Inflammatory macrophage treated with lipopolysaccharide for 4 hours (primary cell): ENCODE data around the gene CARD14.
"Not testable (repeated sequence)": the region's sequence is repeated elsewhere in the genome, so short reads cannot be mapped to it uniquely, and the experiment has no call there.

Experiments used
- DNase-seq: peaks from one replicate; pipeline ENCODE4 v3.0.0-alpha.2; 2020

Gene CARD14

GRCh38 chr17:80187090-80187489, 17.3 kb downstream of the CARD14 start:
- DNase-seq: no peak

DNA sequence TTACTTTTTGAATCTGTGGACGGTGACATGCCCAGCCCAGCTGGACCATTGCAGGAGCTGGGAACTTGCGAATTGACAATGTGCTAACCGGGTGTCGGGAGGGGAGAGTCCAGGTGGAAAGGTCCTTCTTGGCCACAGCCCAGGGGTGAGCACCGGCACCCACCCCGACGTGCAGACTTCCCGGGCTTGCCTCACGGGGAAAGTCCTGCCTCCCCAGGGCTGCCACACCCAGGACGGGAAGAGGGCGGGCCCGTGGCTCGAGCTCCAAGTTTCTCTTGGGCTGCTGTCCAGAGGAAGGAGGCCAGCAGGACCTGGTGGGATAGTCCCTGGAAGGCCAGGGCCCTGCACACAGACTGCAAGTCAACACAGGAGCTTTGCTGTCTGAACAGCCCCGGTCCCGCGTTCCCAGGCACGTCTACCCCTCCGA, 17.7 kb downstream of the CARD14 start:
- DNase-seq: no peak

DNA sequence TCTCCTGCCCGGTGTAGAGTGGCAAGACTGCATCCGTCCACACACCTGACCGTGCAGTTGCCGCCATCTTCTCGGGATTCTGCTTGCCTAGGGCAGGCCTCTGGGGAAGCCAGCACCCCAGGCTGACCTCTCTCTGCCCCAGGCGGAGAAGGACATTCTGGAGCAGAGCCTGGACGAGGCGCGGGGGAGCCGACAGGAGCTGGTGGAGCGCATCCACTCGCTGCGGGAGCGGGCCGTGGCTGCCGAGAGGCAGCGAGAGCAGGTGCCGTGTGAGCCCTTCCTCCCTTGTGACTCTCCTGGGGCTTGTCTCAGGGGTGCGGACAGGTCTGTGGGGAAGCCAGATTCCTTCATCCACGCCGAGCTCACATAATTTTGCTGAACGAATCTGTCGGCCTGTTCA, 19.8 kb downstream of the CARD14 start:
- no peak for DNase-seq

DNA sequence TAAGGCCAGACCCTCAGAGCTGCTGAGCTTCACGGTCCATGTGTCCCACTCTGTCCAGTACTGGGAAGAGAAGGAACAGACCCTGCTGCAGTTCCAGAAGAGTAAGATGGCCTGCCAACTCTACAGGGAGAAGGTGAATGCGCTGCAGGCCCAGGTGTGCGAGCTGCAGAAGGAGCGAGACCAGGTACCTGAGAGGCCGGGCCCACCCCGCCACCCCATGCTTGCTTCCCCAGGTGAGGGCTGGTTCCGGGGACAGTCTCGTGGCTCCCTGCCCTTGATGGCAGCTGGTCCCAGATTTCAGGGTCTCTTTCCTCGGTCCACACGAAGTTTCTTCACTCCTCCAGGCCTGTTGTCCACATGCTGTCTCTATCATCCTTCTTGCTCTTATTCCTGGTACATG, 20.9 kb downstream of the CARD14 start:
- no peak for DNase-seq

GRCh38 chr17:80191192-80191591, 21.4 kb downstream of the CARD14 start:
- no peak for DNase-seq

- DNase-seq: no peak
Observed at GRCh38 chr17:80191865-80192661, 22.2 kb downstream of the CARD14 start.

GRCh38 chr17:80195141-80195540, 25.3 kb downstream of the CARD14 start:
- DNase-seq: no peak

GRCh38 chr17:80195671-80196529, 26.1 kb downstream of the CARD14 start:
- peak; percentile 20 for DNase-seq

DNA sequence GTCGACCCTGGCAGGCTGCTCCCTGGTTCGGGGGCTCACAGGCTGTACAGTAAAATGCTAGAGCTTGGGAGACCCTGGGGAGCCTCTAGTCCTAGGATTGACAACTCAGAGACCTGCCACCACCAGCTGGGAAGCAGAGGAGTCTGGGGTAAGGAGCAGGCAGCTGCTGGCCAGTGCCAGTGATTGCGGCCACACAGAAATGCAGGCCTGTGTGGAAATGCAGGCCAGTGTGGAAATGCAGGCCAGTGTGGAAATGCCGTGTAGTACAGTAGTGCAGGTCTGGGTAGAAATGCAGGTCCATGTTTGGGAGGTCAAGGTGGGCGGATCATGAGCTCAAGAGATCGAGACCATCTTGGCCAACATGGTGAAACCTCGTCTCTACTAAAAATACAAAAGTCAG, 26.8 kb downstream of the CARD14 start:
- peak; percentile 11 for DNase-seq

- no peak for DNase-seq
Observed at GRCh38 chr17:80198144-80198661, 28.4 kb downstream of the CARD14 start.

DNA sequence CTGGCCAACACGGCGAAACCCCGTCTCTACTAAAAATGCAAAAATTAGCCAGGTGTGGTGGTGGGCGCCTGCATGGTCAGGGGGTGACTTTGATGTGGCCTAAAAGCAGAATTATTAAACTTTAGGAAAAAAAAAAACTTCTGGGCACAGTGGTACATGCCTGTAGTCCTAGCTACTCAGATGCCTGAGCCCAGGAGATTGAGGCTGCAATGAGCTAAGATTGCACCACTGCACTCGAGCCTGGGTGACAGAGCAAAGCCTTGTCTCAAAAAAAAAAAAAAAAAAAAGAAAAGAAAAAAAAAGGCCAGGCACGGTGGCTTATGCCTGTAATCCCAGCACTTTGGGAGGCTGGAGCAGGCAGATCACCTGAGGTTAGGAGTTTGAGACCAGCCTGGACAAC, 29.5 kb downstream of the CARD14 start:
- DNase-seq: not testable (repeated sequence)

DNA sequence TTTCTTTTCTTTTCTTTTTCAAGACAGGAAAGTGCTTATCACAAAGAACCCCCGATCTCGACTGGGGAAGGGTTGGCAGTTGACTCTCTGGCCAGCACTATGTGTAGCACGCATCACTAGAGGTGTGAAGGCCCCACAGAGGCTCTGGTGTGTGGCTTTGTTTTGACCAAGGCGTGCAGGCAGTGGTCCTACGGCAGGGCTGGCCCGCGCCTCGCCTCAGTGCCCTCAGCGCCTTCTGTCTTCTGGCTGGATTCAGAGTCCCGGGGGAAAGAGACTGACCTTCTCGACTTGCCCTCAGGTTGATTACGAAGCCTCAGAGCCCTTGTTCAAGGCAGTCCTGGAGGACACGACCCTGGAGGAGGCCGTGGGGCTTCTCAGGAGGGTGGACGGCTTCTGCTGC, 31.6 kb downstream of the CARD14 start:
- DNase-seq: no peak

- DNase-seq: no peak
Observed at GRCh38 chr17:80202197-80202596, 32.4 kb downstream of the CARD14 start.

DNA sequence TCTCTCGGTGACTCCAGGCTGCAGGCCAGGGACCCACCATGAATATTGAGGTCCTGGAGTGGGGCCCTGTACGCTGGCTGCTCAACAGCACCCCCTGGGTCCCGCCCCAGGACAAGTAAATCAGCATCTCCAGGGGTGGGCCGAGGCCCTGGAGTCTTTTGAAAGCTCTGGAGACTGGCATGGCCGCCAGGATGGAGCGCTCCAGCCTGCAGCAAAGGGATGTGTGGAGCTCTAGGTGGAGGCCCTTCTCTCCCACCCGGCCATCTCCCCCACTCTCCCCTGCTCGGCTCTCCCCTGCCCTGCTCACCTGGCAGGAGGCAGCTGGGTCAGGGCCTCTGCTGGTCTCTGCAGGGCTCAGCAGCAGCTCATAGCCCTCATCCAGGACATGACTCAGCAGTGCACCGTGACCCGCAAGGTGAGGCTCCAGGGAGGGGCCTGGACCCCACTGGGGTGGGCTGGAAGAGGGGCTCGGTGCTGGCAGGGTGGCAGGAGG, 33.7 kb downstream of the CARD14 start:
- DNase-seq: no peak

DNA sequence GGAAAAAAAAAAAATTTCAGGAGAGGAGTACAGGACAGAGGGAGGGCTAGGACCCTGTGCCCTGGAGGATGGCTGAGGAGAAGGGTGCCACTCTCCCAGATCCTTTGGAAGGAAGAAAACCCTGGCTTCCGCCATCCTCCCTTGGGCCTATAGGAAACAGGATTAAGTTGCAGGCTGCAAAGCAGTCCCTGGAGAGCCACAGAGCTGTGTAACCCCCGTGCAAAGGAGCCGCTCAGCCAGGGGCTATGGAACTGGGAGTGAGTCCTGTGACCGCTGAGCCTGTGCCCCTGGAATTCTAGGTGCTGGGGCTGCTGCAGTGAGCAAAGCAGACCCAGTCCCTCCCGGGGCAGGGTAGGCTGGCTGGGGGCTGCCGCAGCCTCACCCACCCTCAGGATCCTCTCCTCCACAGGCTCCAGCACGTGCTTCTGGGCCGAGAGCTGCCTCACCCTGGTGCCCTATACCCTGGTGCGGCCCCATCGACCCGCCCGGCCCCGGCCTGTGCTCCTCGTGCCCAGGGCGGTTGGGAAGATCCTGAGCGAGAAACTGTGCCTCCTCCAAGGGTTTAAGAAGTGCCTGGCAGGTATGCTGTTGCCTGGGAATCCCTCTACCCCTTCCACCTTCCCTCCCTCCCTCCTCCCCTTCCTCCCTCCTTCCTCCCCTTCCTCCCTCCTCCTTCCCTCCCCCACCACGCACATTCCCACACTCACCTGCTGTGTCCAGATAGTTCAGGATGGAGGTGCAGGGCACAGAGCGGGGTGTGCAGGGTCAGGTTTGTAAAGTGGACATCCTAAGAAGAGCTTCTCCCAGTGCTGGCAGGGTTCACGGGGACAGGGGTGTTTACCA, 35.0 kb downstream of the CARD14 start:
- DNase-seq: no peak

DNA sequence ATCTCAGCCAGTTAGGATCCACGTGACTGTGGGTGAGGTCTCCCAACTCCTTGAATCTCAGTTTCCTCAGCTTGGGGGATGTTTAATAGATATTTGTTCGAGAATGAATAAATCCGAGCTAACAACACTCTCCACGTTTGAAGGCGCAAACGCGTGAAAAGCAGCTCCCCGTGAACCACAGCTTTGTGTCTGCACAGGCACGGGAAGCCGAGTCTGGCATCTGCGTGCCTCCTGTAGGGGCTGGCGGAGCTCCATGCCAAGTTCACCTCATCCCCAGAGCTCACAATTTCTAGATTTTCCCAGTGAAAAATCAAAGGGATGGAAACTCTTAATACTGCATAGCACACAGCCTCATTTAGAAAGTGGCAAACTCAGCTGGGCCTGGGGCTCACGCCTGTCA, 36.0 kb downstream of the CARD14 start:
- DNase-seq: no peak

DNA sequence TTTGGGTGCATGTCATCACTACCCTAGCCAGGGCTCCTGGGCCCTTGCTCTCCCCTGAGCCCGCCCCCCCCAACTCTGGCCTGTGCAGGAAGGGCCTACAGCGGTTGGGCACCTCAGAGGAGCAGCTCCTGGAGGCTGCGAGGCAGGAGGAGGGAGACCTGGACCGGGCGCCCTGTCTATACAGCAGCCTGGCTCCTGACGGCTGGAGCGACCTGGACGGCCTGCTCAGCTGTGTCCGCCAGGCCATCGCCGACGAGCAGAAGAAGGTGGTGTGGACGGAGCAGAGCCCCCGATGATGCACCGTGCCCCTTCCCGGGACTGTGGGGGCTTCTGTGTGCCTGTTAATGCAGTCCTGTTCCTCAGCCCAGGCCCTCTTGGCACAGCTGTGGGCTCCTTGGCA, 38.2 kb downstream of the CARD14 start:
- DNase-seq: no peak

DNA sequence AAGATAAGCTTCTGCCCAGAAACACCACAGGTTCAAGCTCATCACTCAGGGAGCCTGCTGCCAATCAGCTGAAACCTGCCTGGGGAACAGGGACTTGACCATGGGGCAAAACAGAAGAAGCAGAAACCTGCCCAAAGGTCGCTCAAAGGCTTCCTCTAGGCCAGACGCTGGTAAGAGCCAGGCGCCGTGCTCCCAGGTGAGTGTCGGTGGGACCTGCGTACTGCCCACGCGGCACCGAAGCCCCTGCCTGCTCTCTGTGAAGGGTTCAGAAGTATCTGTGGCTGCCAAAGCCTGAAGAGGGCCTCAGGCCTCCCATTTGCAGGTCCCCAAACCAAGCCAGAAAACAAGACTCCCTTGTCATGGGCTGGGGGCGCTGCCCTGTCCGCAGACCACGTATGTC, 39.9 kb downstream of the CARD14 start:
- DNase-seq: no peak

GRCh38 chr17:80210348-80211108, 40.7 kb downstream of the CARD14 start:
- no peak for DNase-seq

DNA sequence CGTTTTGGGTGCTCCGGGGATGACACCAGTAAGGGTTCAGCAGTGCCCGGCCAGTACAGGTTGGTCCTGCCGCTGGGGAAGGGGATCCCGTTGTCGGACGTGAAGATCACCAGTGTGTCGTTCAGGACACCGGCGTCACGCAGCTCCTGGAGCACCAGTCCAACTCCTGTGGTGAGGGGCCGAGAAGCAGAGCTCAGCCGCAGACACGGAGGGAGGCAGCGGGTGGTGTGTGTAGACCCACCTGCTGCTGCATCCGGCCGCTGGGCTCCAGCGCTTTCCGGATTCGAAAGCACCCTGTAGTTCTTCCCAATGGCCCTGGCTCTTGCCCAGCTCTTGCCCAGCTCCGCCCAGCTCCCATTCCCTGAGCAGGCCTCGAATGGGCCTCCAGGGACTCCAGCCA, 42.3 kb downstream of the CARD14 start:
- no peak for DNase-seq

DNA sequence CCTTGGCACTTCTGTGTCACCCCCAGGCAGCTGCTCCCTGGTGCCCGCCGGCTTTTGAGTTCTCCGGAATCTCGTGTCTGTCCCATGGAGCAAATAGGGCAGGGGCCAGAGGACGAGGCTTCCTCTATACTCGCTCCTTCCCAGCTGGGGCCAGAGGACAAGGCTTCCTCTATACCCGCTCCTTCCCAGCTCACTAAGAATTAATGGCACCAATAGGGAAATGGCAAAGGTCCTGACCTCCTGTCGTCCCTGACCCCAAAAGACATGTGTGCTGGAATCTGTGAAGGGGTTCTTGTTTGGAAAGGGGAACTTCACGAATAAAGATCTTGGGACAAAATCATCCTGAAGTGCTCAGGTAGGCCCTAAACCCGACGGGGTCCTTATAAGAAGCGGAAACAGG, 42.7 kb downstream of the CARD14 start:
- peak; percentile 1 for DNase-seq
